Osteocyte (in vitro differentiated cells): ENCODE data around the gene VOPP1. TPM values are rescaled to one million over a fixed set of nuclear protein-coding genes. Genes with fewer than 3 reads are reported as not detected.

Source experiments
- DNase-seq: peaks from one replicate; pipeline ENCODE4 v3.0.0; 2021; ENCODE audit warnings: mixed read lengths; ENCODE audit not compliant: unreplicated experiment; ENCODE audit errors: extremely low spot score
- H3K27ac Mint-ChIP-seq: one replicate; pipeline ENCODE4 v1.8.0; 2021; ENCODE audit warnings: mild to moderate bottlenecking, mixed read lengths; ENCODE audit not compliant: unreplicated experiment
- H3K27me3 Mint-ChIP-seq: one replicate; pipeline ENCODE4 v1.8.0; 2021; ENCODE audit warnings: mixed read lengths; ENCODE audit not compliant: unreplicated experiment
- H3K36me3 Mint-ChIP-seq: one replicate; pipeline ENCODE4 v1.8.0; 2021; ENCODE audit warnings: mixed read lengths; ENCODE audit not compliant: unreplicated experiment
- H3K4me1 Mint-ChIP-seq: one replicate; pipeline ENCODE4 v1.8.0; 2021; ENCODE audit warnings: mixed read lengths; ENCODE audit not compliant: unreplicated experiment
- H3K4me3 Mint-ChIP-seq: one replicate; pipeline ENCODE4 v1.8.0; 2021; ENCODE audit warnings: mild to moderate bottlenecking, moderate library complexity, mixed read lengths; ENCODE audit not compliant: unreplicated experiment
- H3K9me3 Mint-ChIP-seq: one replicate; pipeline ENCODE4 v1.8.0; 2021; ENCODE audit warnings: mixed read lengths; ENCODE audit not compliant: unreplicated experiment
- total RNA-seq: library from RNA; stranded (reverse); gene quantifications from 2 replicates; pipeline ENCODE4 v1.2.1, GENCODE V29; 2021
- TF ChIP-seq, protein P1 (sequence below): fragments of 200-600 bp; sonication (generic); IDR thresholded peaks from 2 replicates; pipeline ENCODE4 v1.5.0; 2021; ENCODE audit warnings: antibody characterized with exemption, mild to moderate bottlenecking, moderate library complexity

Gene VOPP1
- total RNA-seq, 1 donor from 2014 or later: 86.6 TPM

DNA sequence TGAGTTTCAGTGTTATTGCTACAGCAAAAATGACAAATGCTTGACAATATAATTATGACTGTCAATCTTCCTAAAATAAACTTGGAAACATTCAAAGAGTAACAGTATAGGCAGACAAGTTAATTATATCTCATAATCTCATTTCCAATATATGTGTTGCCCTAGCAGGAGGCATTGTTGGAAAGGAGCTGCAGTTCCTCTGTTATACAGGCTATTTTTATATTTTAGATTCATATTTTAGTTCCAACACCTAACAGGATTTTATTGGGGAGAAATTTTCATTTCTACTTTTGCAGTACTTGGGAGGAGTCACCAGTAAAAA, 19.3 kb downstream of the VOPP1 start:
- H3K4me1 Mint-ChIP-seq: peaks cover 61% of the 10 kb centered on the region
- TF ChIP-seq, protein P1, sequence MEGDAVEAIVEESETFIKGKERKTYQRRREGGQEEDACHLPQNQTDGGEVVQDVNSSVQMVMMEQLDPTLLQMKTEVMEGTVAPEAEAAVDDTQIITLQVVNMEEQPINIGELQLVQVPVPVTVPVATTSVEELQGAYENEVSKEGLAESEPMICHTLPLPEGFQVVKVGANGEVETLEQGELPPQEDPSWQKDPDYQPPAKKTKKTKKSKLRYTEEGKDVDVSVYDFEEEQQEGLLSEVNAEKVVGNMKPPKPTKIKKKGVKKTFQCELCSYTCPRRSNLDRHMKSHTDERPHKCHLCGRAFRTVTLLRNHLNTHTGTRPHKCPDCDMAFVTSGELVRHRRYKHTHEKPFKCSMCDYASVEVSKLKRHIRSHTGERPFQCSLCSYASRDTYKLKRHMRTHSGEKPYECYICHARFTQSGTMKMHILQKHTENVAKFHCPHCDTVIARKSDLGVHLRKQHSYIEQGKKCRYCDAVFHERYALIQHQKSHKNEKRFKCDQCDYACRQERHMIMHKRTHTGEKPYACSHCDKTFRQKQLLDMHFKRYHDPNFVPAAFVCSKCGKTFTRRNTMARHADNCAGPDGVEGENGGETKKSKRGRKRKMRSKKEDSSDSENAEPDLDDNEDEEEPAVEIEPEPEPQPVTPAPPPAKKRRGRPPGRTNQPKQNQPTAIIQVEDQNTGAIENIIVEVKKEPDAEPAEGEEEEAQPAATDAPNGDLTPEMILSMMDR: no peak
- no peak overlapping the region for H3K4me3 Mint-ChIP-seq
- no peak for DNase-seq
- no peaks in the 10 kb centered on the region for H3K9me3 Mint-ChIP-seq
- no peaks in the 10 kb centered on the region for H3K27me3 Mint-ChIP-seq
- peak overlapping the region; percentile 85 for H3K27ac Mint-ChIP-seq
- H3K36me3 Mint-ChIP-seq: peaks cover 9% of the 10 kb centered on the region

DNA sequence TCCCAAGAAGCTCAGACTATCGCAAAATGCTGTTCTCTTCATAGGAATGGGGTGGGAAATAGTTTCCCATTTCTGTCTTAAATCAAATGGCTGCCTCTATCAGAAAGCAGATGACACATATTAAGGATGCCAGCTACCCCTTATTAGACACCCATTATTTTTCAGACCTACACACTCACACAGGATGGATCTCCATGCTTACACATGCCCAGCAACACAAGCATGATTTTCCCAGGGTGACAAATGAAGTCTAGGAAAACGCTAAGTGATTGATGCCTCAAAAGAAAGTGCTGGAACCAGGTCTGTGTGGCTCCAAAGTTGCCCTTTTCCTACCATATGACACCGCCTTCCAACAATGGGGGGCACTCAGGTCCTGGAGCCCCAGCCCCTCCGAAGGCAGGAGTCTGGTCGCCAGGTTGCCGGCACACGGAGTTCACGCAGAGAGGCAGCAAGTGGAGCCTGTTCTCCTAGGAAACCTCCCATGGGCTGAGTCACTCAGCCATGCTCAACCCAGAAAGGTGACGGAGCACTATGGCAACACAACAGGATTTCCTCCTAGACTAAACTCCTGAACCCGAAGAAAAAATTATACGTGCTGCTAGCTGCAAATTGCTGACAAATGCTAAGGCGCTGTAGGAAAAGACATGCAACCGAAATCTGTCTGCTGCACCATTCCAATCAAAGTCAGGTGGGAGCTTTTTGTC, 19.8 kb downstream of the VOPP1 start:
- TF ChIP-seq, protein P1: no peak
- no peak for DNase-seq
- no peaks in the 10 kb centered on the region for H3K9me3 Mint-ChIP-seq
- no peak overlapping the region for H3K4me3 Mint-ChIP-seq
- peaks cover 64% of the 10 kb centered on the region for H3K4me1 Mint-ChIP-seq
- H3K27me3 Mint-ChIP-seq: no peaks in the 10 kb centered on the region
- peak overlapping the region; percentile 85 for H3K27ac Mint-ChIP-seq
- peaks cover 9% of the 10 kb centered on the region for H3K36me3 Mint-ChIP-seq

DNA sequence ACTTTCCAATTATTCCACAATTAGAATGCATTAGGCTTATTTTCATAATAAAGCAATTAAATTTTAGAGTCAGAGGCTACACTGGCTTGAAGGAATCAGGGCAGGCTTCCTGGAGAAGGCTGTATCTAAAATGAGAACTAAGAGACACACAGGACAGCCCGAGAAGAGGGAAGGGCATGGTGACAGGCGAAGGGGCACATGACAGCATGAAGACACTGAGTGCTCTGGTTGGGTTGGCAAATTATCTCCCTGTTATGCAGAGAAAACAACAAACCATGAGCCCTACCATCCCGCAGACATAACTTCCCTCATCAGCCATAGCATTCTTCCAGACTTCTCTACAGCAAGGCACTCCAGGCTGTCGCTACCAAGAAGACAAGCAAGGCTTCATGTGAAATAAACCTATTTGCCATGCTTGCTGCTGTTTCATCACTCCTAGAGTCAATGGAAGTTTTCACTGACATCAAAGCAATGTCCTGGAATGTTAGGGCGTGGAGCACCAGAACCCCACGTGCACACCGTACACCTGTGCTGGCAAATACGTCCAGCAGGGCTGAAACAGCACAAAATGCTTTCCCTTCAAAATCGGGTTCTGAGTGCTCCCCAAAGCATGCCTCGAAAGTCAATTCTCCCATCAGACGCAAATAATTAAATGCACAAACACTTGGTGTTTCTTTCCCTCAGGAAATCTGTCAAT, 21.3 kb downstream of the VOPP1 start:
- TF ChIP-seq, protein P1: no peak
- no peaks in the 10 kb centered on the region for H3K9me3 Mint-ChIP-seq
- H3K27ac Mint-ChIP-seq: no peak overlapping the region
- no peaks in the 10 kb centered on the region for H3K27me3 Mint-ChIP-seq
- no peak overlapping the region for H3K4me3 Mint-ChIP-seq
- DNase-seq: no peak
- peaks cover 61% of the 10 kb centered on the region for H3K4me1 Mint-ChIP-seq
- H3K36me3 Mint-ChIP-seq: peaks cover 9% of the 10 kb centered on the region

DNA sequence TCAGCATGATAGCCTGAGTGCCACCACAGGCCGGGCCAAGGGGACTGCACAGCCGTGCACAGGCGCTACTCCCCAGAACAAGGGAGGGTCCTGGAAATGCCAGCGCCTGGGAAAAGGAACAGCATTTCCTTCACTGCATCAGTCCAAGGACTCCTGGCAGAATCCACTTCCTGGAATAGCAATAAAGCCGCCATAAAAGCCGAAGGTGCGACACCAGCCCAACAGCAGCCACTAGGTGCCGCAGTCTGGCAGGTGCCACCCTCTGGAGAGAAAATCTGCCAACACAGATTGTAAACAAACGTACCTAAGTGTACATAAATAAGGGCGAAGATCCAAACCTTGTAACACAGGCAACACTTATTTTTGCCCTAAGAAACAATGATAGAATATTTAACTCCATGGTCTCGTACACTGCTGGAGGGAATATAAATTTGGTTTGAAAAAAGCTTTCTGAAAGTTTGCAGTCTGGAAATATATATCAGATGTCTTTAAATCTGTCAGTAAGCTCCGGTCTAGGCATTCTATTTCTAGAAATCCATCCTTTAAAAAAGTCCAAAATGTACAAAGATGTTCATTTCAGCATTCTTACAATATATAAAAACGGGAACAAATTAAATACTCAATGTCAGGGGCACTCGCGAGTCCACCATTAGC, 22.2 kb downstream of the VOPP1 start:
- Mint-ChIP-seq H3K4me3 (no peak overlapping the region), H3K9me3 (no peaks in the 10 kb centered on the region), H3K27ac (no peak overlapping the region), H3K4me1 (peaks cover 62% of the 10 kb centered on the region), H3K27me3 (no peaks in the 10 kb centered on the region), H3K36me3 (peaks cover 7% of the 10 kb centered on the region)
- DNase-seq: no peak
- TF ChIP-seq, protein P1: no peak

DNA sequence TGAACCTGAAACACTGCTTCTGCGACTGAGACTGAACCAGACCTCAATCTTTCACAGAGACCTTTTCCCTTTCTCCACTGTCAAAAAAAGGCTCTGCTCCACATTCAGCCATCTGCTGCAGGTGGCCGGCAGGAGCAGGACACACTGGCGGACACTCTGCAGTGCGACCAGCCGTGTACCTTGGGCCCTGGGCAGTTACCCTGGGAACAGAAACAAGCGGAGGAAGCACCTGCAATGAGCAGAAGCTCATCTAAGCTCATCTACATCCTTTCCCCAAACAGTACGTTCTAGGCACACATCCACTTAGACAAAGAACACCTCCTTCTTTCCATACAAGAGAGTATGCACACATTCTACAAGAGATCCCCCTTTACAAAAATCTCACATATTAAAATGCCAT, 22.8 kb downstream of the VOPP1 start:
- no peaks in the 10 kb centered on the region for H3K9me3 Mint-ChIP-seq
- no peak overlapping the region for H3K4me3 Mint-ChIP-seq
- no peak for DNase-seq
- no peak overlapping the region for H3K27ac Mint-ChIP-seq
- no peaks in the 10 kb centered on the region for H3K27me3 Mint-ChIP-seq
- TF ChIP-seq, protein P1: no peak
- peaks cover 64% of the 10 kb centered on the region for H3K4me1 Mint-ChIP-seq
- peaks cover 2% of the 10 kb centered on the region for H3K36me3 Mint-ChIP-seq
